Measurements from ENCODE around the gene RGS6.

Gene RGS6

DNA sequence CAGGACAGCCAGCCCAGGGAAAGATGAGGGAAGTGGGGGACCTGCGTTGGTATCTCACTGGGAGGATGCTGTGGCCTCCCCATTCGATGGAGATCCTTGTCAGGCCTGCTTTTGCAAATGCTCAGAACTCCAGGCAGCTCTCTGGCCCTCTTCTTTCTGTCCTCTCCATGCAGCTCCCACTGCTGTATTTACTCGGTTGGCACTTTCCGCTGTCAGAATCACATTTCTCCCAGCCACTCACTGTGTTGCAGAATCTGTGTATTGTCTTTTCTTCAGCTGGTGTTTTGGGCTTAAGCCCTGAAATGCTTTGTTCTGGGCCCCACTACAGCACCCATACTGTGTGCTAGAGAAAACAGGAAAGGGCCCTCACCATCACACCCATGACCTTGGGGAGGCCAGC is 401.1 kb downstream of the RGS6 start:
- FAIRE-seq, result no peak

DNA sequence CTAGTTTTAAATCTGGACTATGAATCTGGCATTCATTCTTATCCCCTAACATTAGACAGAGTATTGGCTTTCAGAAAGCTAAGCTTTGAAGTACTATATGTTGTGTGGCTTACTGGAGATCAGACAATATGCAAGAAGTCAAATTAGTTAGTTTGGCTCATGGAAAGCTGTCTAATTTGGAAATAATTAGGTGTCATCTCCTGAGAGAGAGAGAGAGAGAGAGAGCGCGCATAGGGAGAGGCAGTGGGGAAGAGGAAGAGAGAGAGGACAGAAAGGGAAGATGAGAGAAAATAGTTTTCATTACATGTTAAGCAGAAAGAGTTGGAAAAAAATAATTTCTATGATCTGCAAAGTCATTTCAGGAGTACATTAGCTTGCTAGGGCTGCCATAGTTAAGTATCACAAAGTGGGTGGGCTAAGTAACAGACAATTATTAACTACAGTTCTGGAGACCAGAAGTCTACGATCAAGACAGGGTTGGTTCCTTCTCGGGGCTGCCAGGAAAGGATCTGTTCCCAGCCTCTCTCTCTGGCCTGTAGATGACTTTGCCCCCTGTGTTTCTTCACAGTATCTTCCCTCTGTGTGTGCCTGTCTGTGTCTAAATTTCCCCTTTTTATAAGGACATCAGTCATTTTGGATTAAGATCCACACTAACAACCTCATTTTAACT is 404.2 kb downstream of the RGS6 start:
- no peak for FAIRE-seq

DNA sequence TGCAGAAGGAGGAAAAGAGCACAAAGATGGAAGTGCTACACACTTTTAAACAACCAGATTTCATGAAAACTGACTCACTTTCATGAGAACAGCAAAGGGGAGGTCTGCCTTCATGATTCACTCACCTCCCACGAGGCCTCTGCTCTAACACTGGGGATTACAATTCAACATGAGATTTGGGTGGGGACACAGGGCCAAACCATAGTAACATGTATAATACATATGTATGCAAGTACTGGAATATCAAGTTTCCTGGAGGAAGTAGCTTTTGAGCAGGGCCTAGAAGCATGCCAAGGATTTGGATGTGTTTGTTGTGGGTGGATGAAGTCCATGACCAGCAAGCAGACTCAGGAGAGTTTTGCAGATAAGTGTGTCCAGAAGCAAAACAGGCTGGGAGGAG is 409.0 kb downstream of the RGS6 start:
- no peak for FAIRE-seq

DNA sequence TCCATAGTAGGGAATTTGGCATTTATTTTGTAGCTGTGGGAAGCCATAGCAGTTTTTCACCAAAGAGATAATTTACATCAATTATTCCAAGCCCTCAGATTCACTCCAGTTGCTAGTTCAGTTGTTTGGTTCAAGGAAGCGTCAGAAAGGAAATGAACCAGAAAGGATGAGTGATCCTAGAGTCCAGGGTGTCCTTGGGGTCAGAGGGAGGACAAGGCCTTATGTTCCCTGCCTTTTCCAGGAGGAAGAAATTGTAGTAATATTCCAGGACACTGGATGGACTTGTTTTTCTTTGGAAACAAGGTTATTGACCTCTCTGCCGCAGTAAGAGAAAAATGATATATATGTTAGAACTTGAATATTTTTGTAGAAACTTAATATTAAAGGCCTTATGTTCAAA is 409.5 kb downstream of the RGS6 start:
- no peak for FAIRE-seq

DNA sequence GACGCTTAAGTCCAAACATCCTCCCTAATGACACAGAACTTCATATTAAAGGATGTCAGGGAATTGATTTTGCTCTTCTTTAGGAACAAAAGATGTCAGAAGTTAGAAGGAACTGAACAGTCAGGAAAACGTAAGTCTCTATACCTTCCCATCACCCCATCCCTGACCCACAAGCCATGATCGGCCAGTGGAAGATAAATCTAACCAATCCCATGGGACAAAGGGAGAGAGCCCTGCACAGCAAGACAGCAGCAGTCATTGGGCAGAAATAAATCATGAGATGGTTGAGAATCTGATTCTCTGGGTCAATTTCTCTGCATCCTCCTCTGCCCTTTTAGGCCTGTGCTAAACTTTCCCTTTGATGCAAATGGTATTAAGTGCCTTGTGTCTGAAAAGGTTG is 414.9 kb downstream of the RGS6 start:
- FAIRE-seq, result no peak

DNA sequence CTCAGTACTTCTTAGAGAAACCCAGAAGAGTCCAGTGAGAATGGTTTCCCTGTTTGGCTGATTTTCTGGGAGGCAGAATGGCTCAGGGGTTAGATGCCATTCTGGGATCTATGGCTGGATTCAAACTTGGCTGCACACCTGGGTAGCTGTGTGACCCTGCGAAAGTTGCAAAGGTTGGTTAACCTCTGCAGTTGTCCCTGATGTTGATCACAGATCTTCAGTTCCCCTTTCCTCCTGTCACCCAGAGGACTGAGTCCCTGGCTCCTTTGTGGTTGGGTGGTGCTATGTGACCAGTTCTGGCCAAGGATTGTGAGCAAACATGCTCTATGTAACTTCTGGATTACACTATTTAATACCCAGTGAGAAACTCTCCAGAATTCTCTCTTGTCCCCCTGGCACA is 418.0 kb downstream of the RGS6 start:
- FAIRE-seq, result no peak

DNA sequence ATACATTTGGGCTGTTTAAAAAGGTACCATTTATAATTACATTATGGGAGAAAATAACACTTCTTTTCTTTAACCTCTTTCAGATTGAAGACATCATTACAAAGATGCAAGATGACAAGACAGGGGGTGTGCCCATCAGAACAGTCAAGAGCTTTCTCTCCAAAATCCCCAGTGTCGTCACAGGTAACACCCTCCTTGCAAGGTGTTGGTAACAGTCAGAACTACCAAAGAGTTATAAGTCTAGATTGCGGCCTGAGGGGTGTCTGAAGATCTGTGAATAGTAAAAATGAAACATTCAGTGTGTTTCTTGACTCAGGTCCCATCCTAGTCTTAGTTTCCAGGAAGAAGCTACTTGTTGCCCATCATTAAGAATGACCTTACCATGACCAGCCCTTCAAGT is 419.8 kb downstream of the RGS6 start:
- no peak for FAIRE-seq

DNA sequence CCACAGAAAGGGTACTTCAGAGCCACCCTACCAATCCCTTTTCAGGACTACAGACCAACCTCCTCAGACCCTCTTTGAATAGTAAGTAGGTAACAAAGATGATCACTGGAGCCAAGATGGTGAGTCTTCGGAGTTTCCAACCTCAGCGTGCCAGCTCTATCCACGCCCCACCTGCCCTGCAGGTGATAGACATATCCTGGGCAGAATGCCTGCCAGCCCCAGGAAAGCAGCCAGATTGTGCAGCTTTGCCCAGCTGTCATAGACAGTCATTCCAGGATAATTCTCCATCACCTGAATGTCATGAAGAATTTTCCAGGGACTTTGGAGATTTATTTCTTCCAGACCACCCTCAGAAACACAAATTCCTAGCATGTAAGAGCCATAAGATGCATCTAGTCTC is 434.4 kb downstream of the RGS6 start:
- FAIRE-seq, result no peak

DNA sequence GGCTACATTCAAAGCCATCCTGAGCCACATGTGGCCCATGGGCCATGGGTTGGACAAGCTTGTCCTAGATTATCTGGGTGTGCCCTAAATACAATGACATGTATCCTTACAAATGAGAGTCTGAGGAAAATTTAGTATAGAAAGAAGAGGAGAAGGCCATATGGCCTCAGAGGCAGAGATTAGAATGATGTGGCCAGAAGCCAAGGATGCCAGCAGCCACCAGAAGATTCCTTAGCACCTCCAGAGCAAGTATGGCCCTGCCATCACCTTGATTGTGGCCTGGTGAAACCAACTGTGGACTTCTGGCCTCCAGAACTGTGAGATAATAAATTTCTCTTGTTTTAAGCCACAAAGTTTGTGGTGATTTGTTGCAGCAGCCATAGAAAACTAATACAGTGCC is 436.9 kb downstream of the RGS6 start:
- no peak for FAIRE-seq

DNA sequence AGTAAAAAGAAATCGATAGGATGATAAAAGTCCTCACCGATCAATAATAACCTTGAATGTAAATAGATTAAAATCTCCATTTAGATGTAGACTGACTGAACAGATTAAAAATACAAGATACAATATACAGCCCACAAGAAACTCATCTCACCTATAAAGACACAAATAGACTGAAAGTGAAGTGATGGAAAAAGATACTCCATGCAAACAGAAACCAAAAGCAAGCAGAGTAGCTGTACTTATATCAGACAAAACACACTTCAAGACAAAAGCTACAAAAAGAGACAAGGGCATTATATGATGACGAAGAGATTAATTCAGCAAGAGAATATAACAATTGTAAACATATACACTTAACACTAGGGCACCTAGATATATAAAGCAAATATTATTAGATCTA is 444.8 kb downstream of the RGS6 start:
- no peak for FAIRE-seq

DNA sequence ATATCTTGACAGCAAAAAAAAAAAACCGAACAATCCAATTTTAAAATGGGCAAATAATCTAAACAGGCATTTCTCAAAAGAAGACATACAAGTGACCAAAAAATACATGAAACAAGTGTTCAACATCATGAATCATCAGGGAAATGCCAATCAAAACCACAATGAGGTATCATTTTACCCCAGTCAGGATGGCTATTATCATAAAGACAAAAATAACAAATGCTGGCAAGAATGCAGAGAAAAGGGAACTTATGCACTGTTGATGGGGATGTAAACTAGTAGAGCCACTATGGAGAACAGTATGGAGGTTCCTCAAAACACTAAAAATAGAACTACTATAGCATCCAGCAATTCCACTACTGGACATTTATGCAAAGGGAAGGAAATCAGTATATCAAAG is 448.2 kb downstream of the RGS6 start:
- FAIRE-seq, result no peak

DNA sequence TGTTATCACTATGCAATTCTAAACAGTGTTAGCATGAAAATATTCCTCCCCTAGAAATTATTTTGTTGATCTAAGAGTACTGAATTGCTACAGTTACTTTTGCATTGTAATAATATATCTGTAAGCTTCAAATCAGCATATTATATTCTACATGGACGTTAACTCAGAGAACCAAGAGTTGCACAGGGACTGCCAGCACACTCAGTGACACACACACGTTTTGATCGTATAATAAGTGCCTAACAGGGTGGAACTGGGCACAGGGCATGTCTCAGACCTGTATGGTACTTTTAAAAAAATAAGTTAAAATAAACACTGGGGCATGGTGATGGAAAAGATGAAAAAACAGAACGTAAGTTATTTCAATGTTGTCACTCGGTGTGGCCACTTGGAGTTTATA is 451.6 kb downstream of the RGS6 start:
- no peak for FAIRE-seq

DNA sequence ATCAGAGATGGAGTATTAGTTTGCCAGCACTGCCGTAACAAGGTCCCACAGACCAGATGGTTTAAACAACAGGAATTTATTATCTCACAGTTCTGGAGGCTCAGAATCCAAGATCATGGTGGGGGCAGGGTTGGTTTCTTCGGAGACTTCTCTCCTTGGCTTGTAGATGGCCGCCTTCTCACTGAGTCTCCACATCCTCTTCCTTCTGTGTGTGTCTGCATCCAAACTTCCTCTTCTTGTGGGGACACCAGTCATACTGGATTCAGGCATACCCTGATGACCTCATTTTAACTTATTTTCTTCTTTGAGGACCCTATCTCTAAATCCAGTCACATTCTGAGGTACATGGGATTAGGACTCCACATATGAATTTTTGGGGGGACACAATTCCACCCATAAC is 455.5 kb downstream of the RGS6 start:
- no peak for FAIRE-seq

DNA sequence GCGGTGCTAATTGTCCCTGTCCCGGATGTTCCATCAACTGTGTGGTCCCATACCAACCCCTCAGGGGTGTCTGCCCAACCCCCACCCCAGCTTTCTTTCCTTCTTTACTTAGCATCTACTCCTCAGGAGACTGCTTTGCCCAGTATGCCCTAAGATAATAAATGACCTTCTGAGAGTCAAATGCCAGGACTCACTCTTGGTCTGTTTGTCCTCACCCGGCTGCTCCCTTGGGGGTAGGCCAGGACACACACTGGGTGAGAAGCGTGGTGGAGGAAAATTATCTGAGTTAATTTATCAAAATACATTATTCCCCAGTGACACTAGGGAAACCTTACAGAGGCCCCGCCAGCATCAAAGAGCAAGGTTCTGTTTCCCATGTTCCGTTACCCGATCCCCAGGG is 457.0 kb downstream of the RGS6 start:
- FAIRE-seq, result no peak

DNA sequence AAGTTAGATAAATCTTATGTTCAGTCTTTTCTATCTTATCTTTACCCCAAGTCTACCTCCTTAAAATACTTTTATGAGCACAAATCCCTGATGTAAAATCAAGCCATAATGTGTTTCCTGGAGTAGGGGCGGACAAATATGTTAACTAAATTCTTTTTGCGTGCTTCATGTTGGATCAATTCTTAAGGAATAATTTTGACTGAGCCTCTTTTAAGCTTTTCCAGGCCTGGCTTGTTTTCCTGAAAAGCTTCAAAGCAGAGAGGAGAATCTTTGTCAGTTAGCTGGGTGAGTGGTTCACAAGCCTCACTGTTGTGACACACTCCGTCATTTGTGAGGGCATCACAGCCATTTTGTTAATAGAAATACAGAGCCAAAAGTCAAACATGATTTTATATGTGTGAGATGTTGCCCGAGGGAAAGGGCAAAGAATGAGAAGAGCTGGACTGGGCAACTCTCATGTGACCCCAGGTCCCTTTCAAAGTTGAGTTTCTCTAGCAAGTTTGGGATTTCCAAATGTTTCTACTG is 468.9 kb downstream of the RGS6 start:
- FAIRE-seq, result no peak

DNA sequence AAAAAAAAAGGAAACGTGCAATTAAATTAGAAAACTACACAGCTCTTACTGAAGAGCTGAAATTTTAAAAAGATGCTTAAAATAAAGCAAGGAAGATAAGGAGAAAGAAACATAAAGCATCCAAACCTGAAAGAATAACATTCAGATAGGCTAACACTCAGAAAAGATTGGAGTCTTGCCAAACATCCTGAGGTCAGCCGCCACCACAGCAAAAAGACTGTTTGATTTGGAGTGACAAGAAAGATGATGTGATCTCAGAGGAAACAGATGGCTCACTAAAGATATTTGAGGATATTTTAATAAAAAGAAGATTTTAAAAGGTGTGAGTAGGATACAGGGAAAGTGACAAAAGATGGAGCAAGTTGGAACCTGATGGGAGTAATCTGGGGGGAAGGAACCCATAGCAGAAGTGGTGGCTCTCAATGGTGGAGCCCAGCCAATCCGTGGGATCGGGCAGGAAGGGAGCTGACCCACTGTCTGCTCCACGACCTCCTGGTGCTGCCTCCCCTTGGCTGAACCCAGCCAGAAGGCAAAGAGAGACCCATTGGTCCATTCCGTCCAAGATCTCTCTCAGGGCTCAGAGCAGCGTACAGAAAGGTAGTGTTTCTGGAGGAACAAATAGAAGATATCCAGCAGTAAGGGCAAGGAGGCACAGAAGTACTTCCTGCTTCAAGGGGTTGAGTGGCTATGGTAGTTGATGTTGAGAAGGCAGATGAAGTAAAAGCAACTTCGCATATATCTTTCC is 469.6 kb downstream of the RGS6 start:
- no peak for FAIRE-seq

DNA sequence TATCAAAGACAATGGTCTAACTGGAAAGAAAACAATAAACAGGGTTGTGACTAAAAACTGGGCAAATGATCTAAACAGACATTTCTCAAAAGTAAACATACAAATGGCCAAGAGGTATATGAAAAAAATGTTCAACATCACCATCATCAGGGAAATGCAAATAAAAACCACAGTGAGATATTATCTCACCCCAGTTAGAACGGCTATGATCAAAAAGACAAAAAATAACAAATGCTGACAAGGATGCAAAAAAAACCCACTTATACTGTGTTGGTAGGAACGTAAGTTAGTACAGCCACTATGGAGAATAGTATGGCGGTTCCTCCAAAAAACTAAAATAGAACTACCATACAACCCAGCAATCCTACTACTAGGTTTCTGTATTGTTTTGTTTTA is 470.1 kb downstream of the RGS6 start:
- no peak for FAIRE-seq

DNA sequence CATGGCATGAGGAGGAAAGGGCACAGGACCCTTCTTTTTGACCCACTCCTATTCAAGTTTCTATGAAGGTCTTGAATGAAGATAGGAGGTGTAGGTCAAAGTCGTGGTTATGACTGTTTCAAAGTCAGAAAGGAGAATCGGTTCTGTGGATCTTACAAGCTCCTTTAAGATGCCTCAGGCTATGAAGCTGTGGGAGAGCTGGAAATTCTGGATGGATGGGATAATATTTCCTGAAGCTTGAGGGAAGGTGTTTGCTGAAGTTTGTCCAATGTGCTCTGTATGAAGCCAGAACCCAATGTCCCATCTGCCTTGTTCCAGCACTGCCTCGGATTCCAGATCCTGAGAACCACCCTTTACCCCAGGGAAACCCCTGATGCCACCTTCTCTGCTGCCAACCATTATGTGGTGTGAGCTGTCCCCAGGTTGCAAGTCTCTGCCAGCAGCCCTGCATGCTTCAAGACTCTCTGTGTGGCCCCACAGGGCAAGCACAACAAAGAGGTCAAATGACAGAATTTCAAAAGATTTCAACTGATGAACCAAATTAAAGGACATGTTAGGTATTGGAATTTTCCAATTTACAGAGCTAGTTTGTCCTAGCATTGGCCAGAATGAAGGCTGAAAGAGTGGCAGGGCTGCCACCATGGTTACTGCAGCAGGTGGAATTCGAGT is 472.0 kb downstream of the RGS6 start:
- FAIRE-seq, result no peak

DNA sequence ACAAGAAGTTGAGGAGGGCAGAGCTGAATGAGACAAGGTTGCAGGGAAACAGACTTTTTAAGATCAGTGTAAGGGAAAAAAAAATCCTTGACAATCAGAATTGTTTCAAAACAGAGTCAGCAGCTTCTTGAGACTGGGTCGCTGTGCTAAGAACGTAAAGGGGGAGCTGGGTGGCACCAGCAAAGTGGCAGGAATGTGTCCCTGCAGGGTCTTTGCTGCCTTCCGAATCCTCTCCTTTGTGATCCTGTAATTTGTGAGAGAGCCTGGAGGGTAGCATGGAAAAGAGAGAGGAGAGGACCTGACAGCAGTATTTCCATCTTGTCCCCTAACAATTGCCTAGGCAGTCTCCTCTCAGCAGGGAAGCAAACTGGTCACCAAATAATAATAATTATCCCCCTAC is 472.8 kb downstream of the RGS6 start:
- FAIRE-seq, result no peak

DNA sequence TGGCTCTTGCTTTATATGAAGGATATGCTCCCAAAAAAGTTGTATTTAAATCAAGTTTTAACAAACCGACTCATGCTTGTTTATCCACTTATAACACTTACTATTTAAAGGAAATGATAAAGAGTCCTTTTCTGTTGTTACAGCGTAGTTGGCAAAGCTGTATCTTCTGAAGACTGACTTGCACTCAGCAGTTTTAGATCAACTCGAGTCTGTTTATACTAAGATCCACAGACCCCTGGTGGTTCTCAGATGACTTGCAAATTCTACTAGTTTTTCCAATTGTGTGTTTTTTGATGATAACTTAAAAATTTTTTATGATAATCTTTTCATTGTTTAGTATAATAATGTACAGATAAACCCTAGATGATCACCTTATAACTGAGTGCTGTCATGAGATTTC is 475.8 kb downstream of the RGS6 start:
- no peak for FAIRE-seq

DNA sequence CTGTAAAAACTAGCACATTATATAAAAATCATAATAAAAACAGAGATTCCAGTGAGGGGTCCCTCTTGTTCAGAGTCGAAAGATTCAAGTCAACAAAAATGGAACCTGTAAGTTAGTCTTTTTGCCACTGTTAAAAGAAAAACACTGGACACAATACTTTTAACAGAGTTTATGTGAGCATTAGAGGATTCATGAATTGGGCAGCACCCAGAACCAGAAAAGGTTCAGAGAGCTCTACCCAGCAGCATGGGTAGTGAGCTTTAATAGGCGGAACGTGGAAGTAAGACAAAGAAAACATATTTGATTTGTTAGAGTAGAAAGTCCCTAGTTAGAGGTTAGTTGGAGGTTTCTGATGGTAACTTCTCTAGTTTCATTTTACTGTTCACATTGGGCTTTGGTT is 476.8 kb downstream of the RGS6 start:
- FAIRE-seq, result no peak

DNA sequence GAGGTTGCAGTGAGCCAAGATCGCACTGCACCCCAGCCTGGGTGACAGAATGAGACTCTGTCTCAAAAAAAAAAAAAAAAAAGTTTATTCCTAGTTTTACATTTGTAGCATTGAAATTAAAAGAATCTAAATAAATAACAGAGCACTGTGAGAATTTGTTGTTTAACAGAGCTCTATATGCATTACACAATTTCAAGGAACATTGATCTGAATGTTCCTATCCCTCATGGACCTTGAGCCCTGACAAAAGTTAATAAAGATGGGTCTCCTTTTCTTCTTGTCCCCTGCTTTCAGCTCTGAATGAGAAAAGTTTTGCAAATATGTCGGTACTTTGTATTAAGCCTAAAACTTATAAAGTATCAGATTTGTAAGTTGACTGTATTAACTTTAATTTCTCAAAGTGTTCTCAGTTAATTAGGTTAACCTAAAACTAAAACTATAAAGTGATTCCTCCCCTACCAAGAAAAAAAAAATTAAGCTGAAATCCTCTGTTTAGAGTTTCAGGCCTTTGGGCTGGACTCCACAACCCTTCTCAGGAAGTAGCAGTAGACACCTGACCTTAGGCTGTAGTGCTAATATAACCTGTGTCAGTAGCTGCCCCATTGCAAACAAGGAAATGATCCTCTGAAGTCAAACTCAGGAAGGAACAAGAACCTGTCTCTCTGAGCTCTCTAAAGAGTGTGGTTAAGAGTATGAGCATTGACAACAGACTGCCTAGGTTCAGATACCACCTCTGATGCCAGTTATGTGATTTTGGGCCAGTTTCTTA is 484.0 kb downstream of the RGS6 start:
- FAIRE-seq, result no peak

DNA sequence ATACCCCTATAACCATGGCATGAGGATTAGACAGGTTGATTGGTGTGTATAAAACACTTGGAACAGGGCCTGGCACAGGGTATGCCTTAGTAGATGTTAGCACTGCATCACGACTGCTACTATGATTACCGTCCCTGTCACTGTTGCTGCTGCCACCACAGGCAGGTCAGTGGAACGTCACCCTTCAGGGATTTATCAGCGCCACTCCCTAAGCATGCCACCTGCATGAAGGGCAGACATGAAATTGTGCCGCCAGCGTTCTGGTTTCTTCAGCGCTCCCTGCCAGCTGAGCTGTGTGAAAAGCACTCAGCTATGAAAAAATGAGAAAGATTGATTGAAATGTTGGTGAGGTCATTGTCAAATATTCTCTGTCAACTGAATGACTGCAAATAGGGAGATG is 484.7 kb downstream of the RGS6 start:
- no peak for FAIRE-seq

Data from TTC549 (cell line).